NCI-H526 (cell line): ENCODE data around the gene CAMK2B.
A peak's percentile ranks its signal among the peaks of the same experiment; 100 is the strongest.
"Not testable (repeated sequence)": the region's sequence is repeated elsewhere in the genome, so short reads cannot be mapped to it uniquely, and the experiment has no call there.

Source experiments
- DNase-seq, 2 experiments: peaks; one replicate each; lab custom pipeline; 2025; lab: John Stamatoyannopoulos, UW

CAMK2B gene

GRCh38 chr7:44216521-44217222 lies 108.7 kb downstream of the CAMK2B start:
- DNase-seq: no peak

- DNase-seq: peak in 1 of 2 experiments; percentile 16
These were observed 109.4 kb downstream of the CAMK2B start for GRCh38 chr7:44216019-44216418.

- no peak for DNase-seq
These were observed 109.9 kb downstream of the CAMK2B start for GRCh38 chr7:44215531-44215930.

GRCh38 chr7:44213877-44214388 lies 111.5 kb downstream of the CAMK2B start:
- no peak for DNase-seq

- DNase-seq: no peak
These were observed 112.1 kb downstream of the CAMK2B start for GRCh38 chr7:44213206-44213876.

GRCh38 chr7:44212581-44213184 lies 112.7 kb downstream of the CAMK2B start:
- no peak for DNase-seq

GRCh38 chr7:44212018-44212417 lies 113.4 kb downstream of the CAMK2B start:
- no peak for DNase-seq

GRCh38 chr7:44211126-44211675 lies 114.2 kb downstream of the CAMK2B start:
- no peak for DNase-seq

GRCh38 chr7:44210107-44210506 lies 115.3 kb downstream of the CAMK2B start:
- DNase-seq: no peak

GRCh38 chr7:44208085-44208484 lies 117.3 kb downstream of the CAMK2B start:
- DNase-seq: no peak

- DNase-seq: no peak
These were observed 119.4 kb downstream of the CAMK2B start for GRCh38 chr7:44206008-44206407.

GRCh38 chr7:44201813-44202212 lies 123.6 kb downstream of the CAMK2B start:
- peak in 1 of 2 experiments; percentile 15 for DNase-seq

GRCh38 chr7:44200699-44201461 lies 124.5 kb downstream of the CAMK2B start, which contains the start of gene YKT6:
Gene YKT6, plus strand, starts transcription at chr7:44200978. Its CDS starts 158 bp downstream, at chr7:44201136.
- DNase-seq: peak; percentile 94 to 98

GRCh38 chr7:44200163-44200562 lies 125.2 kb downstream of the CAMK2B start:
- not testable (repeated sequence) for DNase-seq

- DNase-seq: no peak
These were observed 127.9 kb downstream of the CAMK2B start for GRCh38 chr7:44197474-44197873.

- peak; percentile 23 to 75 for DNase-seq
These were observed 128.9 kb downstream of the CAMK2B start for GRCh38 chr7:44196450-44196872.

GRCh38 chr7:44195889-44196288 lies 129.5 kb downstream of the CAMK2B start:
- DNase-seq: no peak

GRCh38 chr7:44194562-44195145 lies 130.7 kb downstream of the CAMK2B start:
- no peak for DNase-seq

GRCh38 chr7:44194069-44194468 lies 131.3 kb downstream of the CAMK2B start:
- DNase-seq: no peak

GRCh38 chr7:44193011-44193802 lies 132.2 kb downstream of the CAMK2B start:
- DNase-seq: no peak
